GM15510 (cell line): ENCODE results near the gene TBC1D21.

Experiments
- POLR2A ChIP-seq: IDR thresholded peaks from 3 replicates; pipeline ENCODE4 v1.6.1; 2011; ENCODE audit warnings: borderline replicate concordance; ENCODE audit not compliant: insufficient read length; ENCODE audit errors: extremely low read depth

Gene TBC1D21, protein sequence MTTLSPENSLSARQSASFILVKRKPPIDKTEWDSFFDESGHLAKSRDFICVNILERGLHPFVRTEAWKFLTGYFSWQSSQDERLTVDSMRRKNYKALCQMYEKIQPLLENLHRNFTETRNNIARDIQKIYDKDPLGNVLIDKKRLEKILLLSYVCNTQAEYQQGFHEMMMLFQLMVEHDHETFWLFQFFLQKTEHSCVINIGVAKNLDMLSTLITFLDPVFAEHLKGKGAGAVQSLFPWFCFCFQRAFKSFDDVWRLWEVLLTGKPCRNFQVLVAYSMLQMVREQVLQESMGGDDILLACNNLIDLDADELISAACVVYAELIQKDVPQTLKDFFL

DNA sequence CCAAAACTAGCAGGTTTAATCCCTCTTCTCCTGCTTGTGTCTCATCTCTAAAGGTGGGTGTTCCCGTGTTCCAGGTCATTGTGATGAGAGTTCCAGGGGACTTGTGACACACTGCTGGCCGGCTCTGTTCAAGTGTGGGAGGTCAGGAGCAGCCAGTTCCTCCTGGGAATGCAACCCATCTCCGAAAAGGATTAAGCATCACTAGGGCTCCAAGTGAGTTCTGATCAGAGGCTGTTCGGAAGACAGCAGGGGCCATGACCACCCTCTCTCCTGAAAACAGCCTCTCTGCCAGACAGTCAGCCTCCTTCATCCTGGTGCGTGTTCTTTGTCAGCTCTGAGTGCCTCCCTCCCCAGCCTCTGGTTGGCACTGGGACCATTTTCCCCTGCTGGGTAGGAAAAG lies at the start of gene TBC1D21:
TBC1D21 (plus strand) TSS at position 109 of the 400 bp plus-strand sequence; CDS start at position 255, 146 bp downstream.
- TF ChIP-seq POLR2A: no peak

DNA sequence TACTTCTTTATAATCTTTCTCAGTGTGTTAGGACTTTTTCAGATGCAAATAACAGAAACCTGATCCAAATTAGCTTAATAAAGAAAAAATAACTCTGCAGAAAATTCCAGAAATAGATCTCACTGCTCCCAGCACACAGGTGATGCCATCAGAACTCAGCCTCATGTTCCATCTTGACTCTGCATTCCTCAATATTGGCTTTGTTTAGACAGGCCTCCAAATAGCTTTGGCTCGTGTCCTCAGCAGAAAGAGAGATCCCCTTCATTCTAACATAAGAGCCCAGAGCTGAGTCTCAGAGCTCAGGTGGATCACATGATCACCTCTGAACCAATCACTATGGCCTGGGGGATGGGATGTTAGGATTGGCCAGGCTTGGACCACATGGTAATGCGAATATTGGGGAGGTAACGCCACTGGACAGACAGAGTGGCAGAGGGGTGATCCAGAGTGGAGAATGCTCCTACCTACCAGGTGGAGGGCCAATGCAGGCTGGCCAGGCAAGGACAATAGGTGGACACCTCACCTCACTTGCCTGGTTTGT lies 46.6 kb upstream of the TBC1D21 start:
- TF ChIP-seq POLR2A: no peak

DNA sequence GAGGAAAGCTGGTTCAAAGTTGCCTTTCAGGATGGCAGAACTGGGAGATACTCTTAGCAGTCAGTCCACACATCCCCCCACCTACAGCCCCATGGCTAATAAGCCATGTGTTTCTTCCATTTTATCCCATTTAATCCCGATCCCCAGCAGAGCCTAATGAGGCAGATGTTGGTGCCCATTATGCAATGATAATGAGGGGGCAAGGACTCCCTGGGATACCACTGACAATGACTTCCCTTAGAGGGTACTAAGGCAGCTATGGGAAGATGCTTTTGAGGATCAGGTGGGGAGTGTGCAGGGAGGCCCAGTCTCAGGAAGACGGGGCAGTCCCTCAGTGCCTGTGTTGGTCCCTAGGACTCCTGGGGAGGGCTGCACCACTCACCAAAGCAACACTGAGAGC lies 43.8 kb upstream of the TBC1D21 start:
- no peak for TF ChIP-seq POLR2A

DNA sequence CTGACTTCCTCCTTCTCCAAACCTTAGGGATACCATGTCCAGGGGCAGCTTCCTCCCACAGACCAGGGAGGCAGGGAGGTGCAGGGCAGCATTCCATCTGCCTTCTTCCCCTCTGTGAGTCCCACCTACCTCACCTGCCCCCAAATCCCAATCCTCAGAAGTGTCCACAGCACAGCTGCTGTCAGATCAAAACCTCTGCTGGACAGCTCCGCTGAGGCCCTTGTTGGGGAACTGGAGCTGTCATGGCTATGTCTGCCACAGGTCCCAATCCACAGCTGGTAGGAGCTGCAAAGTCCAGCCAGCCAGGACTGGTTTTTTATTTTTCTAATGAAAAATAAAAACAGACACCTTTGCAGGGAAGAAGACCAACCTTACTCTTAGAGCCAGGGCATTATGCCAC lies 40.7 kb upstream of the TBC1D21 start:
- no peak for TF ChIP-seq POLR2A

DNA sequence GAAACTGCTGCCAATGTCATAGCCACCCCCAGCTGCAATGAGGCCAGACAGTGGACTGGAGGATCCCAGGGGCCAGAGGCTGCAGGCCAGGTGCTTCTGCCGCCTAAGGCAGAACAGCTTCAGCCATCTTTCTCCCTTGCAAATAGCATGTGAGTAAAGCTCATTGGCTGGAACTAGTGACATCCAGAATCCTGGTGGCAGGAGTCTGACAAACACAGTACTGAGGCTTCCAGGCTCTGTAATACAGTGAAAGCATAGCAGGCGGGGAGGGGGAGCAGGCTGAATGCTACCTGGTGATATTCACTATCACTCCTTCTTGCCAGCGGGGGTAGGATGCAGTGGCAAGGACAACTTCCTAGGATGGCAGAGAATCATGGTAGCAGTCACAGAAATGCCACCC lies 36.5 kb upstream of the TBC1D21 start:
- TF ChIP-seq POLR2A: no peak

DNA sequence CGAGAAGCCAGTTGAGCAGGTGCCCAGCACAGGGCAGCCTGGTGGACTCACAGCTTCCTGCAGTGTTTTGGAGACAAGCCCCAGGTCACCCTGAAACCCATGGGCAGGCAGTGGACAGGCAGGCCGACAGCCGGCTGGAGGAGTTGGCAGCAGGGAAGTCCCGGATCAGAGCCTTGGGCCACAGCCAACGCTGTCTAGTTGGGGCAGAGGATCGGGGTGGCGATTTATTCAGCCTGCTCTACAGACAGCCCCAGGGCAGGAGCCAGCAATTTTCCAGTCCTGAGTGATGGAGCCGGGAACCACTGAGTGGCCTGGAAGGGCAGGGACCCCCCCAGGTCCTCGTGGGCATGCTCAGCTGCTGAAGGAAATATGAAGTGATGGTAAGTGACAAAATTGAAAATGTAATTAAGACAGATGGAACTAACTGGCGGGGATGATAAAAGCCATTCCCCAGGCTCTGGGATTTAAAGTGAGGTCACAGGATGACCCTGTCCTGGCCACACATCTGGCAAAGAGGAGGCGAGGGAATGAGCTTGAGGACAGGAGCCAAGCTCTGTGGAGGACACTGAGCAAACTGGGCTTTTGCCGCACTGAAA lies 34.4 kb upstream of the TBC1D21 start:
- TF ChIP-seq POLR2A: no peak

DNA sequence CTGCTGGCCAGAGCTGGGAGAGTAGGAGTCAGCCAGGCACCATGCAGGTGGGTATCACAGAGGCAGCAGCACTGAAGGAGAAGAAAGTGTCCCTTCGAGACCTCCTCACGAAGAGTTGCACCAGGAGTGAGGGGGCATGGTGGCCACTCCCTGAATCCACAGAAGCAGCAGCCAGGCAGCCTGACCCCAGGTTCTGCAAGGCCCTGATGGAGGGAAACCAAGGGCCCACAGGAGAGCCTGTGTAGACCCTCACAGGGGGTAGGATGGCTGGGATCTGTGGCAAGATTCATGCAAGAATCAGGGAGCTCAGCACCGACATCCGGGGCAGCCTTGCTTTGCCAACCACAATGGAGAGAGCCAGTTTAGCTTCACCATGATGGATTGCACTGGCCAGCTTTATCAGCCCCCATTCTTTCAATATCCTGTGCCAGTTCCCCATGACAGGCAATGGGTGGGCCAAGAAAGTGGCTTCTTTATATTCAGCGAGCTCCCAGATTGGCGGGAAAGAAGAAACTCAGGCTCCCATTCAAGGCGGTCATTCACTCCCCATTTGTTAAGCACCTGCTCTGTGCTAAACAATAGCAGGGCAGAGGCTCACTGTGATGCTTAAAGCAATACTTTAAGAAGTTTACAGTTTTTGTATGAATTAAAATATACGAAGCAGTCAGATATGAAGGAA lies 33.5 kb upstream of the TBC1D21 start:
- no peak for TF ChIP-seq POLR2A

DNA sequence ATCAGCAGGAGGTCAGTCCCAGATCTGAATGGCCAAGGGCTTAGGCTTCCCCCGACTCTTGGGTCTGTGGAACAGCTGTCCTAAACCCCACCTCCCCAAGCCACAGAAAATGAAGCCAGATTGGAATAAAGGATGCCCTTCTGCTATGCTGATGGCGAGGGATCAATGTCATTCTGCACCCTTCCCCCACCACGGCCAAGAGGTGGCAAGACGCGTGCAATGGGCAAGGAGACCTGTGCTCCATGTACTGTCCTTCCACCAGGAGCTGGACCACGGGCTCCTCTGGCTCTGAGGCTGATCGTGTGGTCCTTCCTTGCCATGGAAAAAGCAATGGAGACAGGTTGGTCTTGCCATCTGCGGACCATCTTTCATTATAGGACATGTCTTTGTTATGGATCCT lies 32.6 kb upstream of the TBC1D21 start:
- no peak for TF ChIP-seq POLR2A

DNA sequence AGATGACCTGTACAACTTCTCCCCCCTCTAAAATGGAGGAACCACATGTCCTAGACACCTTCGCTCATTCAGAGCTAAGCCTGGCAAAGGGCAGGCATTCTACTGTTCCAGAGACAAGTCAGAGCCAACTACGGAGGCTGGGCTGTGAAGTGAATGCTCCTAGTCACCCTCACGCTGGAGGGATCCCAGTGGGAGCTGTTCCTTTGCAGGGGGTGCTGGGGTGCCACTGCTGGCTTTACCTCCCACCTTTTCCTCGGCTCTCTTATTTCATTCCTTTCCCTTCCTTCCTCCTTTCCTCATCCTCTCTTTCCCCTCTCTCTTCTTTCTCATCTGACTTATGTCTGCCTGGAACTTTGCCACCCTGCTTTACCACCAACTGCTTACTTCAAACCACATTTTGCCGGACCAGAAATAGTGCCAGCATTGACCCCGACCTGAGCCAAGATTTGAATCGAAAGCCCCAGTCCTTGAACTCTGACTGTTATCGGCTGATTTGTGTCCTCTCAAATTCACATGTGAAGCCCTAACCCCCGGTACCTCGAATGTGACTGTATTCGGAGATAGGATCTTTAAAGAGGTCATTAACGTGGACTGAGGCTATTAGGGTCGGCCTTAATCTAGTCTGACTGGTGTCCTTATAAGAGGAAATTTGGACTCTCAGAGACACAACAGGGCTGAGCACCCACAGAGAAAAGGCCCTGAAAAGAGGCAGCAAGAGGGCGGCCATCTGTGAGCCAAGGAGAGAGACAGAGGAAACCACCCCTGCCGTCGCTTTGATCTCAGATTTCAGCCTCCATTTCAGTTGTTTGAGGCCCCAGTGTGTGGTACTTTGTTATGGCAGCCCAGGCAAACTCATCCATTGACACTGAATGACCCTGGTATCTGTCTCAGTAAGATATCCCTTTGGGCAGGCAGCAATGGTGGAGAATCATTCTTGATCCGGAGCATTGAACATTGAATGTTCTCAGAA lies 31.3 kb upstream of the TBC1D21 start:
- TF ChIP-seq POLR2A: no peak

DNA sequence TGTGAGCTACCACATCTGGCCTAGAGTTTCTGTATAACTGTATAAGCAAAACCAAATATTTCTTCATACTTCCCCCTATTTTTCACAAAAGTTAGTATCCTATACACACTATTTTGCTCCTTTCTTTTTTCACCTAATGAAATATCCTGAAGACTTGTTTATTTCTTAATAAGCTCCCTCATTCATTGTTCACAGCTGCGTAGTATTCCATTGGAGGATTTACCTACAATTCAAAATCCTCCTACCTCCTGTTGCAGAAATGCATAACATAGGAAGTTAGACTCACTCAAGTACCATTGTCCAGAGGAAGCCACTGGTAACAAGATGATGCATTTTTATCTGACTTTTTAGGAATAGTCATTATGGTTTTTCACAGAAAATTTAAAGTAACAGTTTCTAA lies 29.6 kb upstream of the TBC1D21 start:
- TF ChIP-seq POLR2A: no peak

DNA sequence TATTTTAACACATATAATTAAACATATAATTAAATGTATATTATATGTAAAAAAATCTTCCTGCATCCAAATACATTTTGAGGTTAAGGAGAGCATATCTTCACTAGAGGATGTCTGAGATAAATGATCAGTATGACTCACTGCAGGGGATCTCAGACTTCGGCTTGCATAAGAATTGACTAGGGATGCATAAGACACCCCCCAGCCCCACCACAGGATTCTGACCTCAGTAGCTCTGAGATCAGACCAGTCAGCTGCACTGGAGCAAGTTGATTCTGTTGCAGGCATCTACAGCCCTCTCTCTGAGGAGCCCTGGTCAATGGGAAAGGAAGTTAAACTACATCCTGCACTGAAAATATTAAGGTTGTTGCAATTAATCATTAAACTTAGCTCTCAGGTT lies 29.0 kb upstream of the TBC1D21 start:
- no peak for TF ChIP-seq POLR2A

DNA sequence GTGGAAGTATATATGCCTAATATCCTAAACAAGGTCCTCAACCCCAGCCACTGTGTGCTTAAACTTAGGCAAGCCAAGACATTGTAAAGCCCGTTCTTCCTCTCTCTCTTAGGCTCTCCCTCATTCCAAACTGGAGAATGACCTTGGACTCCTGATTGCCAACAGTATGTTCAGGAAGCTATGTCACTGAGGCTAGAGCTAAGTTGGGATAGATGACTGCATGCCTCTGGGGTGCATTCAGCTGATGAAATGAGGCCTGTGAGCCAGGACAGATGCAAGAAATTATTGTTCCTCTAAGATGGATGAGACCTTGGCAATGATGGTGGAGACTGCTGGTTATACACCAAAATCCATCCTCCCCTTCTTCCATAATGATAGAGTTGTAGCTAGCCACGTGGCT lies 27.9 kb upstream of the TBC1D21 start:
- TF ChIP-seq POLR2A: no peak

DNA sequence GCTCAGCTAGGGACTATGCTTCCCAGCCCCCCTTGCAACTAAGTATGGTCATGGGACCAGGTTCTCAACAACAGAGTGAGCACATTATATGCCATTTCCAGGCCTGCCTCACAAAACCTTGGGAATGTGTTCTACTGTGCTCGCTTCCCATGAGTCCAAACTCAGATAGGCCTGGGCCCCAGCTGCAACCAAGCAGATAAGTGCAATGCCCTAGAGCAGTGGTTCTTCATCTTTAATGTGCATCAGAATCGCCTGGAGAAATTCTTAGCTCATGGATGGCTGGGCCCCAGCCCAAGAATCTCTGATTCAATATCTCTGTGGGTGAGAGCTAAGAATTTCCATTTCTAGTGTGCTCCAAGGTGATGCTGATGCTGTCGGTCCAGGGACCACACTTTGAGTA lies 27.5 kb upstream of the TBC1D21 start:
- no peak for TF ChIP-seq POLR2A

DNA sequence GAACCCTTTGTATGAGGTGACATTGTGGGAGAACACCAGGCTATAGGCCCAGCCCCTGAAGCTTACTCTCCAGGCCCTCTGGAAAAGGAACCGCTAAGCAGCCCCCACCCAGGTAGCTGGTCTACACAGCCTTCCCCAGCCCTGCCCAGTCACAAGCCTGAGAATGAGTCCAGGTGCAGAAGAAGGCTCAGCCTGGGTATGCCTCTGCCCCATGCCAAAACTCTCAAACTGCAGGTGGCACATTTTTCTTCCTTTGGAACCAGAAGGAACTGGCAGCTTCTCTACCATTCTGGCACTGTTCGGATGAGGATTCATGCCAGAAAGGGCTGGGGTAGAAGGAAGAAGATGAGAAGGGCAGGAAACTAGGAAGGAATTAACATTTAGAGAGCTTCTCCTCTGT lies 23.7 kb upstream of the TBC1D21 start:
- TF ChIP-seq POLR2A: no peak

DNA sequence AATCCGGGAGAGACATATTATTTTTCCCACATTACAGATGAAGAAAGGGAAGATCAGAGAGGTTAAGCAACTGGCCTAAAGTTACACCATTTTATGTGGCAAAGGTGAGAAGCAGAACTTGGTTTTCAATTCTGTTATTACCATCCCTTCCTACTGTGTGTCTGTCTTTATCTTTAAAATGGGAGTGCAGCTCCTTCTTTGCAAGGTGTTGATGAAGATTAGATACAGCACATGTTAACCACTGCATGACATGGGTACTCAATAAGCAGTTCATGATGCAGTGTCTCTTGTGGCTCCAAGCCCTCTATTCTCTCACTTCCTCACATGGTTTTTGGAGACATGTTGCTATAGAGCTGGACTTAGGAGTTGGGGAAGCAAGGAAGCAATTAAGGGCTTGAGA lies 23.1 kb upstream of the TBC1D21 start:
- no peak for TF ChIP-seq POLR2A

DNA sequence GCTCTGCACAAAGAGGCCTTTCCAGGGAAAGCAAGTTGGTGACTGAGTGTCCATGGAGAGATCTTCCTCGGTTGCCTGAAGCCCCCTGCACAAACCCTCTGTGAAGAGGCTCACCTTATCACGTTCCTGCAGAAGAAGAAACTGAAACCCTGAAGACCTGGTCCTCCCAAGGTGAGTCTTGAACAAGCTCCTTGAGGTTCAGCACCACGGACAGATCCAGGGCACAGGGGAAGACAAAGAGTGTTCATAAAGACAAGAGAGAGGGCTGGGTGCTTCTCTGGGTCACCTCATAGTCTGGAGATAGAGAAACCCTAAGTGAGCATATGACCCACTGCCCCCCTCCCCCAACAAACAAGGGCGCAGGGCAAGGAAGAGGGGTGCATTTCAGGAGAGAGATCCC lies 21.7 kb upstream of the TBC1D21 start:
- TF ChIP-seq POLR2A: no peak

DNA sequence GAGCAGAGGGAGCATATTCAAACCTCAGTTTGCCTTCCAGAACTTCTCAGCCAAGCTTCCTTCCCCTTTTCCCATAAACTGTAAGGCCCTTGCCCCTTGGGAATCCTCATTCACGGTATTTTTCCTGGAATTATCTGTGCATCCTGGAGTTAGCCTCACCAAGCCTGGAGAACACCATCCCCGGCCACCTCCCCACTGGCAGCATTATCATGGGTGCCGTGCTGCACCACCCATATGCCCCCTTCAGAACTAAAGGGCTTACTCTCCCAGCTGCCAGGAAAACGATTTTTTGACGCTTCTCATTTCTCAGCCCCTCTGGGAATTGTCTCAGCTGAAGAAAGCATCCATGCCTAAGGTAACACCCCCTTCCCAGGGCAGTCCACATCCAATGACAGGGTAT lies 20.9 kb upstream of the TBC1D21 start:
- TF ChIP-seq POLR2A: no peak
